Measurements from ENCODE around the gene MACROD2. TPM values are rescaled to one million over a fixed set of nuclear protein-coding genes. Genes with fewer than 3 reads are reported as not detected.
A peak's percentile ranks its signal among the peaks of the same experiment; 100 is the strongest.

Gene MACROD2
- polyA plus RNA-seq, 1 donor: 5.4 TPM

GRCh38 chr20:15496501-15497039 is 1501.3 kb downstream of the MACROD2 start:
- Histone ChIP-seq H3K4me3 (ENCODE audit: low read length) (no peak overlapping the region), H3K36me3 (ENCODE audit: control insufficient read depth, insufficient read depth, low read length) (no peaks in the 10 kb centered on the region), H3K27ac (ENCODE audit: low read length) (no peak overlapping the region), H3K27me3 (ENCODE audit: control insufficient read depth, insufficient read depth, low read length) (no peaks in the 10 kb centered on the region), H3K9me3 (ENCODE audit: control insufficient read depth, low read depth, low read length) (no peaks in the 10 kb centered on the region), H3K4me1 (ENCODE audit: control insufficient read depth, insufficient read depth, low read length) (no peaks in the 10 kb centered on the region)
- no peak for DNase-seq
- WGBS (ENCODE audit: insufficient coverage, low lambda C conversion rate): 100% methylated on average over 2 of the region's 3 CpGs

DNA sequence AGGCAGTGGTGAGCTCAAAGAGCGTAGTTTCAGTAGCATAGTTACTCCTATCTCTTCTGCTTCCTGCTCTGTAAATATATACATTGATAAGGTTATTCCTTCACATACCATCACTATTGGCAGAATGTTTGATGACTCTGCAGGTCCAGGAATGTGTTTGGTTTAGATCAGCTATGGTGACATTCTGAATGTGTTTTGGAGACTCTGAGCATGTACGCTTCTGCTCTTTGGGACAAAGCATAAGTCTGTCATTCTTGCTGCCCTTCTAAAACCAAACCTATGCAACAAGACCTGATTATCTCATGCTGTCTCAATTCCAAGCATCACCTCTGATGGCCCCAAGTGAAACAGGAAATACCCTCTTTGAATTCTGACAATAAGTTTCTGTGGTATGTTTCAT is 1503.6 kb downstream of the MACROD2 start:
- no peak for DNase-seq
- no CpG with 5 or more reads among the region's 2 CpGs for WGBS (ENCODE audit: insufficient coverage, low lambda C conversion rate)

GRCh38 chr20:15506311-15506710 is 1511.0 kb downstream of the MACROD2 start:
- Histone ChIP-seq H3K9me3 (ENCODE audit: control insufficient read depth, low read depth, low read length) (no peaks in the 10 kb centered on the region), H3K27ac (ENCODE audit: low read length) (no peak overlapping the region), H3K4me1 (ENCODE audit: control insufficient read depth, insufficient read depth, low read length) (no peaks in the 10 kb centered on the region), H3K27me3 (ENCODE audit: control insufficient read depth, insufficient read depth, low read length) (no peaks in the 10 kb centered on the region), H3K4me3 (ENCODE audit: low read length) (no peak overlapping the region), H3K36me3 (ENCODE audit: control insufficient read depth, insufficient read depth, low read length) (no peaks in the 10 kb centered on the region)
- WGBS (ENCODE audit: insufficient coverage, low lambda C conversion rate): 100% methylated on average over 1 of the region's 5 CpGs
- DNase-seq: no peak

More for the DNA sequence above, 1503.6 kb downstream of the MACROD2 start:
- H3K4me1 ChIP-seq (ENCODE audit: control insufficient read depth, insufficient read depth, low read length): no peaks in the 10 kb centered on the region
- H3K27ac ChIP-seq (ENCODE audit: low read length): no peak overlapping the region
- no peaks in the 10 kb centered on the region for H3K27me3 ChIP-seq (ENCODE audit: control insufficient read depth, insufficient read depth, low read length)
- H3K36me3 ChIP-seq (ENCODE audit: control insufficient read depth, insufficient read depth, low read length): no peaks in the 10 kb centered on the region
- no peaks in the 10 kb centered on the region for H3K9me3 ChIP-seq (ENCODE audit: control insufficient read depth, low read depth, low read length)
- H3K4me3 ChIP-seq (ENCODE audit: low read length): no peak overlapping the region

GRCh38 chr20:15507151-15507550 is 1511.8 kb downstream of the MACROD2 start:
- no peak for DNase-seq
- Histone ChIP-seq H3K36me3 (ENCODE audit: control insufficient read depth, insufficient read depth, low read length) (no peaks in the 10 kb centered on the region), H3K4me1 (ENCODE audit: control insufficient read depth, insufficient read depth, low read length) (no peaks in the 10 kb centered on the region), H3K4me3 (ENCODE audit: low read length) (no peak overlapping the region), H3K9me3 (ENCODE audit: control insufficient read depth, low read depth, low read length) (no peaks in the 10 kb centered on the region), H3K27ac (ENCODE audit: low read length) (no peak overlapping the region), H3K27me3 (ENCODE audit: control insufficient read depth, insufficient read depth, low read length) (no peaks in the 10 kb centered on the region)
- WGBS (ENCODE audit: insufficient coverage, low lambda C conversion rate): 94% methylated on average over 3 of the region's 3 CpGs

GRCh38 chr20:15511551-15511950 is 1516.2 kb downstream of the MACROD2 start:
- no peaks in the 10 kb centered on the region for H3K9me3 ChIP-seq (ENCODE audit: control insufficient read depth, low read depth, low read length)
- no peaks in the 10 kb centered on the region for H3K36me3 ChIP-seq (ENCODE audit: control insufficient read depth, insufficient read depth, low read length)
- no peaks in the 10 kb centered on the region for H3K27me3 ChIP-seq (ENCODE audit: control insufficient read depth, insufficient read depth, low read length)
- no peaks in the 10 kb centered on the region for H3K4me1 ChIP-seq (ENCODE audit: control insufficient read depth, insufficient read depth, low read length)
- no CpG with 5 or more reads among the region's 1 CpG for WGBS (ENCODE audit: insufficient coverage, low lambda C conversion rate)
- peak in 1 of 2 donors; percentile 8 for DNase-seq
- no peak overlapping the region for H3K27ac ChIP-seq (ENCODE audit: low read length)
- no peak overlapping the region for H3K4me3 ChIP-seq (ENCODE audit: low read length)

- H3K27ac ChIP-seq (ENCODE audit: low read length): no peak overlapping the region
- H3K9me3 ChIP-seq (ENCODE audit: control insufficient read depth, low read depth, low read length): no peaks in the 10 kb centered on the region
- no peaks in the 10 kb centered on the region for H3K4me1 ChIP-seq (ENCODE audit: control insufficient read depth, insufficient read depth, low read length)
- H3K4me3 ChIP-seq (ENCODE audit: low read length): no peak overlapping the region
- no peak for DNase-seq
- WGBS (ENCODE audit: insufficient coverage, low lambda C conversion rate): 83% methylated on average over 1 of the region's 5 CpGs
- no peaks in the 10 kb centered on the region for H3K36me3 ChIP-seq (ENCODE audit: control insufficient read depth, insufficient read depth, low read length)
- no peaks in the 10 kb centered on the region for H3K27me3 ChIP-seq (ENCODE audit: control insufficient read depth, insufficient read depth, low read length)
Measured at GRCh38 chr20:15512916-15513315, 1517.6 kb downstream of the MACROD2 start.

GRCh38 chr20:15515691-15516090 is 1520.4 kb downstream of the MACROD2 start:
- Histone ChIP-seq H3K4me3 (ENCODE audit: low read length) (no peak overlapping the region), H3K27me3 (ENCODE audit: control insufficient read depth, insufficient read depth, low read length) (no peaks in the 10 kb centered on the region), H3K4me1 (ENCODE audit: control insufficient read depth, insufficient read depth, low read length) (no peaks in the 10 kb centered on the region), H3K9me3 (ENCODE audit: control insufficient read depth, low read depth, low read length) (no peaks in the 10 kb centered on the region), H3K27ac (ENCODE audit: low read length) (no peak overlapping the region), H3K36me3 (ENCODE audit: control insufficient read depth, insufficient read depth, low read length) (no peaks in the 10 kb centered on the region)
- no CpG with 5 or more reads among the region's 2 CpGs for WGBS (ENCODE audit: insufficient coverage, low lambda C conversion rate)
- no peak for DNase-seq

DNA sequence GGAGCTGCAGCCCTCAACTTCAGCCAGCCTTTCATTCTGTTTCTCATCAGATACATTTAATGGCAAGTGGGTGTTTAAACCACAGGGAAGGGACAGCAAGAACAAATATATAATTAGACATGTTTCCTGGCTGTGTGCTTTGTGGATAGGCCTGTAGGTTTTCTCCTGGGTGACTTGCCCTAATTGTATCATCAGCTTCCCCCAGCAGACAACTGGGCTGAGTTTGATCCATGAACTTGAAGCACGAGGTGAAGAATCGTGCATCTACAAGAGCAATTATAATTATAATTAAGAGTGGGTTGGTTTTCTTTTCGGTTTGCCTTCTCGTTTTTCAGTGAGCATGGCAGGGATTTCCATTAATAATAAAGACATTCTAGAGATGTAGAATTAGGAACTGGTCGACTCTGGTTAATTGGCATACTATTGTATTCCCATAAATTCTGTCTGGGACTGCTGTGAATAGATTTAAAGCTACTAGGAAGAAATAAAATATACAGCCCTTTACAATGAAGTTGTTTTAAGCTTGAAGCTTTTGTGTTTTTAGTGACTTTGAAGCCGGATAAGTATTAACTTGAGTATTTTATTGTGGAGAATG is 1525.7 kb downstream of the MACROD2 start:
- no peaks in the 10 kb centered on the region for H3K4me1 ChIP-seq (ENCODE audit: control insufficient read depth, insufficient read depth, low read length)
- no peaks in the 10 kb centered on the region for H3K27me3 ChIP-seq (ENCODE audit: control insufficient read depth, insufficient read depth, low read length)
- H3K4me3 ChIP-seq (ENCODE audit: low read length): no peak overlapping the region
- H3K9me3 ChIP-seq (ENCODE audit: control insufficient read depth, low read depth, low read length): no peaks in the 10 kb centered on the region
- DNase-seq: no peak
- H3K27ac ChIP-seq (ENCODE audit: low read length): no peak overlapping the region
- H3K36me3 ChIP-seq (ENCODE audit: control insufficient read depth, insufficient read depth, low read length): no peaks in the 10 kb centered on the region
- 90% methylated on average over 1 of the region's 6 CpGs for WGBS (ENCODE audit: insufficient coverage, low lambda C conversion rate)

DNA sequence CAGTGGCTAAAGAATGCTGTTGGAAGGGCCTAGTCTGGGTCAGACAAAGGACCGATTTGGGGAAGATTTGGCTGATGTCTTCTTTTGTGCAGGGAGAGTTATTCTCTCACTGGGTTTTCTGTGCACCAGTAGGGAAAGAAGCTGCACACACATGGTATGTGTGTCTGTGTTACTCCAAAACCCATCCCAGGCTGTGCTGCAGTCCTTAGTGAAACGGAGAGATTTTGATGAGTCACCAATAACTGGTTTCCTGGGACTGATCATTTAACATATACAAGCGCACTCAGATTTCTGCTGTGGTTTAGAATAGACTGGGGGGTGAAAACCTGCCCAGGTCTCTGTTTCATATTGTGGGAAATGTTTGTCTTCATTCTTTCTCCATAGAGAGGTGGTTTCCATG is 1528.1 kb downstream of the MACROD2 start:
- Histone ChIP-seq H3K9me3 (ENCODE audit: control insufficient read depth, low read depth, low read length) (no peaks in the 10 kb centered on the region), H3K27me3 (ENCODE audit: control insufficient read depth, insufficient read depth, low read length) (no peaks in the 10 kb centered on the region), H3K4me3 (ENCODE audit: low read length) (no peak overlapping the region), H3K27ac (ENCODE audit: low read length) (no peak overlapping the region), H3K36me3 (ENCODE audit: control insufficient read depth, insufficient read depth, low read length) (no peaks in the 10 kb centered on the region), H3K4me1 (ENCODE audit: control insufficient read depth, insufficient read depth, low read length) (no peaks in the 10 kb centered on the region)
- WGBS (ENCODE audit: insufficient coverage, low lambda C conversion rate): no CpG with 5 or more reads among the region's 3 CpGs
- DNase-seq: no peak

- WGBS (ENCODE audit: insufficient coverage, low lambda C conversion rate): 93% methylated on average over 2 of the region's 4 CpGs
- Histone ChIP-seq H3K9me3 (ENCODE audit: control insufficient read depth, low read depth, low read length) (no peaks in the 10 kb centered on the region), H3K27me3 (ENCODE audit: control insufficient read depth, insufficient read depth, low read length) (no peaks in the 10 kb centered on the region), H3K36me3 (ENCODE audit: control insufficient read depth, insufficient read depth, low read length) (no peaks in the 10 kb centered on the region), H3K4me1 (ENCODE audit: control insufficient read depth, insufficient read depth, low read length) (no peaks in the 10 kb centered on the region), H3K27ac (ENCODE audit: low read length) (no peak overlapping the region), H3K4me3 (ENCODE audit: low read length) (no peak overlapping the region)
- no peak for DNase-seq
Measured at GRCh38 chr20:15528391-15529111, 1533.2 kb downstream of the MACROD2 start.
